ENCODE results near the gene CCDC192.

The CCDC192 gene

DNA sequence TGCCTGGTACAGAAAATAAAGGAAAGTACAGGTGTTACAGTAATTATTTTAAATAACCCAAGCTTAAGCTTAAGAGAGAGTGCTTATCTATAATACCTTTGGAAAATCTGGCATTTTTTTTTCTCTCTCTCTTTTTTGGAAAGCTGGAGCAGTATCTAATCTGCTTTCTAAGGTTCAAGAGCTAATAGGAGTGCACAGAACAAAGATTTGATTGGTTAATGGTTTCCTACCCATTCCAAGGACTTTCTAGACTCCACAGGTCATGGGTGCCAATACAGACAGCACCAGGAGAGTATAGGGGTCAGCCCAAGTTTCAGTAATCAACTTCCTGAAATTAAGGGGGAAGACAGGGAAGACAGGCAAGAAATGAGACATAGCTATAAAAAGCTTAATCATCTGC lies 276.3 kb downstream of the CCDC192 start:
- Histone ChIP-seq H3K4me3 (ENCODE audit: low read length, poor library complexity, severe bottlenecking) (no peak overlapping the region), H3K4me2 (ENCODE audit: low read depth, low read length, poor library complexity, severe bottlenecking) (no peak overlapping the region), H3K36me3 (ENCODE audit: insufficient read depth, low read length) (no peaks in the 10 kb centered on the region), H3K27me3 (ENCODE audit: insufficient read depth, low read length, poor library complexity, severe bottlenecking) (no peaks in the 10 kb centered on the region), H3F3A (ENCODE audit: low read depth) (no peaks in the 10 kb centered on the region), H4K20me1 (ENCODE audit: insufficient read depth, low read length, poor library complexity, severe bottlenecking) (no peaks in the 10 kb centered on the region), H3K9me3 (ENCODE audit: insufficient read depth, low read depth, low read length) (no peaks in the 10 kb centered on the region), H3K9ac (ENCODE audit: low read depth, low read length, poor library complexity, severe bottlenecking) (no peak overlapping the region), H2AFZ (ENCODE audit: low read length) (no peak overlapping the region), H3K9me2 (replicated peaks; ENCODE audit: low read depth, low read length) (no peaks in the 10 kb centered on the region), H3K79me2 (ENCODE audit: insufficient read depth, low read length) (no peaks in the 10 kb centered on the region), H3K4me1 (ENCODE audit: insufficient read depth, low read length, poor library complexity, severe bottlenecking) (no peaks in the 10 kb centered on the region)
- TF ChIP-seq EZH2phosphoT487 (IDR thresholded peaks at IDR 0.05; ENCODE audit: borderline replicate concordance), result no peak
- TF ChIP-seq, protein P1, sequence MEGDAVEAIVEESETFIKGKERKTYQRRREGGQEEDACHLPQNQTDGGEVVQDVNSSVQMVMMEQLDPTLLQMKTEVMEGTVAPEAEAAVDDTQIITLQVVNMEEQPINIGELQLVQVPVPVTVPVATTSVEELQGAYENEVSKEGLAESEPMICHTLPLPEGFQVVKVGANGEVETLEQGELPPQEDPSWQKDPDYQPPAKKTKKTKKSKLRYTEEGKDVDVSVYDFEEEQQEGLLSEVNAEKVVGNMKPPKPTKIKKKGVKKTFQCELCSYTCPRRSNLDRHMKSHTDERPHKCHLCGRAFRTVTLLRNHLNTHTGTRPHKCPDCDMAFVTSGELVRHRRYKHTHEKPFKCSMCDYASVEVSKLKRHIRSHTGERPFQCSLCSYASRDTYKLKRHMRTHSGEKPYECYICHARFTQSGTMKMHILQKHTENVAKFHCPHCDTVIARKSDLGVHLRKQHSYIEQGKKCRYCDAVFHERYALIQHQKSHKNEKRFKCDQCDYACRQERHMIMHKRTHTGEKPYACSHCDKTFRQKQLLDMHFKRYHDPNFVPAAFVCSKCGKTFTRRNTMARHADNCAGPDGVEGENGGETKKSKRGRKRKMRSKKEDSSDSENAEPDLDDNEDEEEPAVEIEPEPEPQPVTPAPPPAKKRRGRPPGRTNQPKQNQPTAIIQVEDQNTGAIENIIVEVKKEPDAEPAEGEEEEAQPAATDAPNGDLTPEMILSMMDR (conservative IDR thresholded peaks at IDR 0.05; ENCODE audit: low read length), result no peak

GRCh38 chr5:127980843-127981242 lies 277.7 kb downstream of the CCDC192 start:
- no peaks in the 10 kb centered on the region for H3K27me3 ChIP-seq (ENCODE audit: insufficient read depth, low read length, poor library complexity, severe bottlenecking)
- no peak overlapping the region for H3K4me3 ChIP-seq (ENCODE audit: low read length, poor library complexity, severe bottlenecking)
- H3K9me3 ChIP-seq (ENCODE audit: insufficient read depth, low read depth, low read length), result no peaks in the 10 kb centered on the region
- no peak for TF ChIP-seq EZH2phosphoT487 (IDR thresholded peaks at IDR 0.05; ENCODE audit: borderline replicate concordance)
- TF ChIP-seq, protein P1 (conservative IDR thresholded peaks at IDR 0.05; ENCODE audit: low read length), result no peak
- no peaks in the 10 kb centered on the region for H3K9me2 ChIP-seq (replicated peaks; ENCODE audit: low read depth, low read length)
- H3K79me2 ChIP-seq (ENCODE audit: insufficient read depth, low read length), result no peaks in the 10 kb centered on the region
- no peaks in the 10 kb centered on the region for H3K36me3 ChIP-seq (ENCODE audit: insufficient read depth, low read length)
- no peak overlapping the region for H2AFZ ChIP-seq (ENCODE audit: low read length)
- no peak overlapping the region for H3K9ac ChIP-seq (ENCODE audit: low read depth, low read length, poor library complexity, severe bottlenecking)
- no peaks in the 10 kb centered on the region for H3F3A ChIP-seq (ENCODE audit: low read depth)
- H4K20me1 ChIP-seq (ENCODE audit: insufficient read depth, low read length, poor library complexity, severe bottlenecking), result no peaks in the 10 kb centered on the region
- no peaks in the 10 kb centered on the region for H3K4me1 ChIP-seq (ENCODE audit: insufficient read depth, low read length, poor library complexity, severe bottlenecking)
- H3K4me2 ChIP-seq (ENCODE audit: low read depth, low read length, poor library complexity, severe bottlenecking), result no peak overlapping the region

DNA sequence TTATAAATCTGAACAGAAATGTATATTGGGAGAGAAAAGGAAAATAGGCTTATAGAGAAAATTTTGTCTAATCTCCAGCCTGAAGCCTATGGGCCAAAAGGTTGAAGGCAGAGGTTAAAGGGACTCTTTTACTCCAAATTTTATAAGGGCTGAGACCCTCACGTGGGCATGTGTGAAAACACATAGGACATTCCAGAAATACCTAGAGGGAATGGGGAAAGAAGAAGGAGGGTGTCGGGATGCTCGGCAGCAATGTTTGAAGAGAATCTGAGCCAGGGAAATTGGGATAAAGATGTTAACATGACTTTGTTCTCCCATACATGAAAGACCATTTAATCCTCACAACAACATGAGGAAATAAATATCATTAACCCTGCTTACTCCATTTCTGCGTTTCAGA lies 278.3 kb downstream of the CCDC192 start:
- H3K4me1 ChIP-seq (ENCODE audit: insufficient read depth, low read length, poor library complexity, severe bottlenecking), result no peaks in the 10 kb centered on the region
- H3K79me2 ChIP-seq (ENCODE audit: insufficient read depth, low read length), result no peaks in the 10 kb centered on the region
- H3K4me2 ChIP-seq (ENCODE audit: low read depth, low read length, poor library complexity, severe bottlenecking), result no peak overlapping the region
- no peak overlapping the region for H3K9ac ChIP-seq (ENCODE audit: low read depth, low read length, poor library complexity, severe bottlenecking)
- no peaks in the 10 kb centered on the region for H3K9me3 ChIP-seq (ENCODE audit: insufficient read depth, low read depth, low read length)
- no peaks in the 10 kb centered on the region for H4K20me1 ChIP-seq (ENCODE audit: insufficient read depth, low read length, poor library complexity, severe bottlenecking)
- H3K9me2 ChIP-seq (replicated peaks; ENCODE audit: low read depth, low read length), result no peaks in the 10 kb centered on the region
- H2AFZ ChIP-seq (ENCODE audit: low read length), result no peak overlapping the region
- H3K4me3 ChIP-seq (ENCODE audit: low read length, poor library complexity, severe bottlenecking), result no peak overlapping the region
- H3F3A ChIP-seq (ENCODE audit: low read depth), result no peaks in the 10 kb centered on the region
- no peaks in the 10 kb centered on the region for H3K27me3 ChIP-seq (ENCODE audit: insufficient read depth, low read length, poor library complexity, severe bottlenecking)
- TF ChIP-seq, protein P1 (conservative IDR thresholded peaks at IDR 0.05; ENCODE audit: low read length), result no peak
- TF ChIP-seq EZH2phosphoT487 (IDR thresholded peaks at IDR 0.05; ENCODE audit: borderline replicate concordance), result no peak
- H3K36me3 ChIP-seq (ENCODE audit: insufficient read depth, low read length), result no peaks in the 10 kb centered on the region

Measured in Loucy (cell line).